Measurements from ENCODE around the gene PLCD4. TPM values are rescaled to one million over a fixed set of nuclear protein-coding genes. Genes with fewer than 3 reads are reported as not detected.
A peak's percentile ranks its signal among the peaks of the same experiment; 100 is the strongest.

The PLCD4 gene
- polyA plus RNA-seq, 2 of the 4 experiments (the other 2 are of a cell fraction), result 1.2 to 2.8 TPM

DNA sequence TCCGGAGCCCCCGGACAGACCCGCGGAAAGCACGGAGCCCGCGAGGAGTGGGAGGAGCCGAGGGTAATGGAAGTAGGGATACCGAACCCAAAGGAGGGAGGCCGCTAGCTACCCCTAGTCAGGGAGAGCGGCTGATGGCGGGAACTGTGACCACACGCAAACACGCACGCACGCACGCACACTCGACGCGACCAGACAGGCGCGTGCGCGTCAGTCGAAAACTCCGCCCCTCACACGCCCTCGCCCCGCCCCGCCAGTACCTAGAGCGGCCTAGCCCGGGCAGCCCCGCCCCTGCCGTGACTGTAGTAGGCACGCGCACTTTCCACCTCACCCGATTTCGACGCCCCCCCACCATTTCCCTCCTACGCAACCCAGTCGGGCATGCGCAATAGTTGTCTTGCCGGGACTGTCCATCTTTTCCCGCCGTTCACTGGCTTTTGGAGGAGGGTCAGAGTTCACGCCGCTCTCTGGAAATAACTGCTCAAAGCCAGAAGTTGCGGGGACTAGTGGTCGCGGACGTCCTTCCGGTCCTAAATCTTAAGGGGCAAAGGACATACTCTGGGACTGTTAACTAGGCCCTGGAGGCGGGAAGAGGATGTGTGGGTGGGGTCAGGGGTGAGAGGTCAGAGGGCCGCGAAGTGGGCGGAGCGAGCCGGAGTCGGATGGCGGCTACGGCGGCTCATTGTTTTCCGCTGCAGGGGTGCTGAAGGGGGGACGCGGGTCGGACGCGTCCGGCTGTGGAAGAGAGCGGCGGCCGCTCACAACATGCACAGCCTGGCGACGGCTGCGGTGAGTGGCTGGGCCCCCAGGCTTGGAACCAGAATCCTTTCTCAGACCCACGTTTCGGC lies 39.3 kb upstream of the PLCD4 start, which contains the start of the genes CNOT9 and USP37:
TSS of gene CNOT9 (plus strand) at position 650 of the 848 bp plus-strand sequence. CDS start at position 766, 116 bp downstream.
TSS of gene USP37 (minus strand) at position 162 of the 848 bp plus-strand sequence. CDS start 9,698 bp downstream, outside the sequence.
- ChIA-PET POLR2A (interaction anchor here (0.5 kb wide), 1 partner anchor 40 kb away, joined by 5 read pairs; no protein-coding TSS in a partner anchor), CTCF (interaction anchor here (0.7 kb wide), 1 partner anchor 37 kb away, joined by 4 read pairs; no protein-coding TSS in a partner anchor)
- H3K4me3 ChIP-seq, result peak within 1 kb of the TSS; percentile 74
- no peaks in the 10 kb centered on the region for H3K9me3 ChIP-seq
- peaks cover 22% of the 10 kb centered on the region for H3K4me1 ChIP-seq
- under 1% methylated on average over 67 of the region's 77 CpGs for WGBS (ENCODE audit: missing lambda C conversion rate)
- peak within 1 kb of the TSS; percentile 87 to 94 for H3K27ac ChIP-seq
- DNase-seq (ENCODE audit: low read depth in 1 of 2, low spot score in 1 of 2) (peak; percentile 94 to 99), ATAC-seq (peak; percentile 92 to 93), FAIRE-seq (no peak)
- peak within 1 kb of the TSS; percentile 89 for H3K4me2 ChIP-seq
- TF ChIP-seq, protein P1, sequence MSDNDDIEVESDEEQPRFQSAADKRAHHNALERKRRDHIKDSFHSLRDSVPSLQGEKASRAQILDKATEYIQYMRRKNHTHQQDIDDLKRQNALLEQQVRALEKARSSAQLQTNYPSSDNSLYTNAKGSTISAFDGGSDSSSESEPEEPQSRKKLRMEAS (IDR thresholded peaks at IDR 0.05), result peak; percentile 99
- TF ChIP-seq KDM5A (IDR thresholded peaks at IDR 0.05) (no peak), HOXB5 (CRISPR knock-in tag; IDR thresholded peaks at IDR 0.05) (0 out of 2 replicates have a peak, but pooled peaks have one; percentile 47), HEYL (CRISPR knock-in tag; IDR thresholded peaks at IDR 0.05) (no peak), EHF (CRISPR knock-in tag; IDR thresholded peaks at IDR 0.05) (no peak), NR3C1 (IDR thresholded peaks at IDR 0.05) (no peak), ZSCAN20 (CRISPR knock-in tag; IDR thresholded peaks at IDR 0.05) (no peak), BHLHE40 (IDR thresholded peaks at IDR 0.05; ENCODE audit: low read depth, low read length) (peak; percentile 37; the same call in 1 of the 2 replicates), CEBPB (IDR thresholded peaks at IDR 0.05) (peak in 1 of 2 experiments; percentile 34; a peak in 1 of 4 replicates), JUN (IDR thresholded peaks at IDR 0.05) (peak in 1 of 2 experiments; percentile 67; a peak in 2 of 5 replicates), ZNF302 (CRISPR knock-in tag; IDR thresholded peaks at IDR 0.05) (no peak), POLR2A (IDR thresholded peaks at IDR 0.05; ENCODE audit: low read length) (peak; percentile 79), POLR2AphosphoS2 (conservative IDR thresholded peaks at IDR 0.05; ENCODE audit: low read length) (no peak), TFCP2L1 (CRISPR knock-in tag; IDR thresholded peaks at IDR 0.05) (peak; percentile 29; the same call in 1 of the 2 replicates), RARB (CRISPR knock-in tag; IDR thresholded peaks at IDR 0.05) (0 out of 2 replicates have a peak, but pooled peaks have one; percentile 46), RAD21 (conservative IDR thresholded peaks at IDR 0.05 in 1 of 2, IDR thresholded peaks at IDR 0.05 in 1 of 2) (no peak), EHMT2 (IDR thresholded peaks at IDR 0.05; ENCODE audit: low read depth) (no peak), PHF8 (IDR thresholded peaks at IDR 0.05; ENCODE audit: borderline replicate concordance, low read depth) (peak; percentile 63; the same call in 1 of the 2 replicates)
- TF ChIP-seq, protein P2, sequence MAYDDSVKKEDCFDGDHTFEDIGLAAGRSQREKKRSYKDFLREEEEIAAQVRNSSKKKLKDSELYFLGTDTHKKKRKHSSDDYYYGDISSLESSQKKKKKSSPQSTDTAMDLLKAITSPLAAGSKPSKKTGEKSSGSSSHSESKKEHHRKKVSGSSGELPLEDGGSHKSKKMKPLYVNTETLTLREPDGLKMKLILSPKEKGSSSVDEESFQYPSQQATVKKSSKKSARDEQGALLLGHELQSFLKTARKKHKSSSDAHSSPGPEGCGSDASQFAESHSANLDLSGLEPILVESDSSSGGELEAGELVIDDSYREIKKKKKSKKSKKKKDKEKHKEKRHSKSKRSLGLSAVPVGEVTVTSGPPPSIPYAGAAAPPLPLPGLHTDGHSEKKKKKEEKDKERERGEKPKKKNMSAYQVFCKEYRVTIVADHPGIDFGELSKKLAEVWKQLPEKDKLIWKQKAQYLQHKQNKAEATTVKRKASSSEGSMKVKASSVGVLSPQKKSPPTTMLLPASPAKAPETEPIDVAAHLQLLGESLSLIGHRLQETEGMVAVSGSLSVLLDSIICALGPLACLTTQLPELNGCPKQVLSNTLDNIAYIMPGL (CRISPR knock-in tag; IDR thresholded peaks at IDR 0.05; ENCODE audit: borderline replicate concordance), result 0 out of 2 replicates have a peak, but pooled peaks have one; percentile 45
- TF ChIP-seq, protein P3, sequence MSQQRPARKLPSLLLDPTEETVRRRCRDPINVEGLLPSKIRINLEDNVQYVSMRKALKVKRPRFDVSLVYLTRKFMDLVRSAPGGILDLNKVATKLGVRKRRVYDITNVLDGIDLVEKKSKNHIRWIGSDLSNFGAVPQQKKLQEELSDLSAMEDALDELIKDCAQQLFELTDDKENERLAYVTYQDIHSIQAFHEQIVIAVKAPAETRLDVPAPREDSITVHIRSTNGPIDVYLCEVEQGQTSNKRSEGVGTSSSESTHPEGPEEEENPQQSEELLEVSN (IDR thresholded peaks at IDR 0.05; ENCODE audit: borderline replicate concordance, low read depth), result peak; percentile 100

DNA sequence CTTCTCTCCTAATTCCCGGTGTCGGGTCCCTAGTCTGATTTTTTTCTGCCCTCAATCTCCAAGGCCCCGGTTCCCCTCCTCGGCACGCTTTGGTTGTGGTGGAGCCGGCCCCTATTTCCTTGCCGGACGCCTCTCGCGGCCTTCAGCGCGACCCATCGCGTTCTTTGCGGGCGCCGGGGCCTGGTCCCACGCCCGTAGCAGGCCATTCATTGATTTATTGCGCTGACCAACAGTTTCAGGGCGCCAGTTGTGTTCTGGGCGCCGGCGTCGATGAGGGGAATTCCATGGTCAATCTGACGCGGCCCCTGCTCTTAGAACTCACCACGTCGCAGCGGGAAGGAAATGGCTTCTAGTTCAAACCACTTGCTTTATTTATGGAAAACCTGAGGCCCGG lies 38.7 kb upstream of the PLCD4 start:
- CTCF ChIA-PET, result interaction anchor here (1.0 kb wide), 1 partner anchor 286 kb away, joined by 3 read pairs; no protein-coding TSS in a partner anchor
- peak overlapping the region; percentile 89 for H3K4me2 ChIP-seq
- peaks cover 22% of the 10 kb centered on the region for H3K4me1 ChIP-seq
- ATAC-seq (peak; percentile 49 to 57), FAIRE-seq (no peak), DNase-seq (ENCODE audit: low read depth in 1 of 2, low spot score in 1 of 2) (peak; percentile 13 to 60)
- 1% methylated on average over 31 of the region's 31 CpGs for WGBS (ENCODE audit: missing lambda C conversion rate)
- peak overlapping the region; percentile 74 for H3K4me3 ChIP-seq
- H3K27ac ChIP-seq, result peak overlapping the region; percentile 87 to 94
- POLR2A ChIA-PET, result no interaction called here
- no peaks in the 10 kb centered on the region for H3K9me3 ChIP-seq
- TF ChIP-seq KDM1A (IDR thresholded peaks at IDR 0.05; ENCODE audit: low read depth) (no peak), MYC (IDR thresholded peaks at IDR 0.05; ENCODE audit: borderline replicate concordance, low read length) (no peak), FOSB (CRISPR knock-in tag; IDR thresholded peaks at IDR 0.05) (no peak), JUN (IDR thresholded peaks at IDR 0.05) (no peak), CBX8 (IDR thresholded peaks at IDR 0.05) (no peak), GATA3 (IDR thresholded peaks at IDR 0.05; ENCODE audit: borderline replicate concordance) (no peak), RCOR1 (IDR thresholded peaks at IDR 0.05; ENCODE audit: low read depth, low read length) (no peak), SREBF2 (IDR thresholded peaks at IDR 0.05) (no peak), PHF8 (IDR thresholded peaks at IDR 0.05; ENCODE audit: borderline replicate concordance, low read depth) (peak; percentile 86), ZFP36 (IDR thresholded peaks at IDR 0.05; ENCODE audit: borderline replicate concordance, partially characterized antibody) (no peak), ZSCAN20 (CRISPR knock-in tag; IDR thresholded peaks at IDR 0.05) (no peak), EHMT2 (IDR thresholded peaks at IDR 0.05; ENCODE audit: low read depth) (no peak), RAD21 (conservative IDR thresholded peaks at IDR 0.05 in 1 of 2, IDR thresholded peaks at IDR 0.05 in 1 of 2) (no peak), RFX5 (IDR thresholded peaks at IDR 0.05) (no peak)
- TF ChIP-seq, protein P4, sequence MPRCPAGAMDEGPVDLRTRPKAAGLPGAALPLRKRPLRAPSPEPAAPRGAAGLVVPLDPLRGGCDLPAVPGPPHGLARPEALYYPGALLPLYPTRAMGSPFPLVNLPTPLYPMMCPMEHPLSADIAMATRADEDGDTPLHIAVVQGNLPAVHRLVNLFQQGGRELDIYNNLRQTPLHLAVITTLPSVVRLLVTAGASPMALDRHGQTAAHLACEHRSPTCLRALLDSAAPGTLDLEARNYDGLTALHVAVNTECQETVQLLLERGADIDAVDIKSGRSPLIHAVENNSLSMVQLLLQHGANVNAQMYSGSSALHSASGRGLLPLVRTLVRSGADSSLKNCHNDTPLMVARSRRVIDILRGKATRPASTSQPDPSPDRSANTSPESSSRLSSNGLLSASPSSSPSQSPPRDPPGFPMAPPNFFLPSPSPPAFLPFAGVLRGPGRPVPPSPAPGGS (IDR thresholded peaks at IDR 0.05), result no peak
- TF ChIP-seq, protein P3 (IDR thresholded peaks at IDR 0.05; ENCODE audit: borderline replicate concordance, low read depth), result no peak
- TF ChIP-seq, protein P5, sequence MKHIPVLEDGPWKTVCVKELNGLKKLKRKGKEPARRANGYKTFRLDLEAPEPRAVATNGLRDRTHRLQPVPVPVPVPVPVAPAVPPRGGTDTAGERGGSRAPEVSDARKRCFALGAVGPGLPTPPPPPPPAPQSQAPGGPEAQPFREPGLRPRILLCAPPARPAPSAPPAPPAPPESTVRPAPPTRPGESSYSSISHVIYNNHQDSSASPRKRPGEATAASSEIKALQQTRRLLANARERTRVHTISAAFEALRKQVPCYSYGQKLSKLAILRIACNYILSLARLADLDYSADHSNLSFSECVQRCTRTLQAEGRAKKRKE (CRISPR knock-in tag; IDR thresholded peaks at IDR 0.05; ENCODE audit: low read depth), result no peak

Data from A549 (cell line).